ENCODE measurements around the gene VSX2.

GRCh38 chr14:74312161-74312560 is 72.9 kb downstream of the VSX2 start:
- TF ChIP-seq, protein P1, sequence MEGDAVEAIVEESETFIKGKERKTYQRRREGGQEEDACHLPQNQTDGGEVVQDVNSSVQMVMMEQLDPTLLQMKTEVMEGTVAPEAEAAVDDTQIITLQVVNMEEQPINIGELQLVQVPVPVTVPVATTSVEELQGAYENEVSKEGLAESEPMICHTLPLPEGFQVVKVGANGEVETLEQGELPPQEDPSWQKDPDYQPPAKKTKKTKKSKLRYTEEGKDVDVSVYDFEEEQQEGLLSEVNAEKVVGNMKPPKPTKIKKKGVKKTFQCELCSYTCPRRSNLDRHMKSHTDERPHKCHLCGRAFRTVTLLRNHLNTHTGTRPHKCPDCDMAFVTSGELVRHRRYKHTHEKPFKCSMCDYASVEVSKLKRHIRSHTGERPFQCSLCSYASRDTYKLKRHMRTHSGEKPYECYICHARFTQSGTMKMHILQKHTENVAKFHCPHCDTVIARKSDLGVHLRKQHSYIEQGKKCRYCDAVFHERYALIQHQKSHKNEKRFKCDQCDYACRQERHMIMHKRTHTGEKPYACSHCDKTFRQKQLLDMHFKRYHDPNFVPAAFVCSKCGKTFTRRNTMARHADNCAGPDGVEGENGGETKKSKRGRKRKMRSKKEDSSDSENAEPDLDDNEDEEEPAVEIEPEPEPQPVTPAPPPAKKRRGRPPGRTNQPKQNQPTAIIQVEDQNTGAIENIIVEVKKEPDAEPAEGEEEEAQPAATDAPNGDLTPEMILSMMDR (IDR thresholded peaks at IDR 0.05) = no peak
- TF ChIP-seq POLR2A (IDR thresholded peaks at IDR 0.05) = no peak

All from sigmoid colon (tissue), 3 donors.